D341Med (cell line): Measurements from ENCODE around the gene PCSK6.
"Not testable (repeated sequence)": the region's sequence is repeated elsewhere in the genome, so short reads cannot be mapped to it uniquely, and the experiment has no call there.

ENCODE experiments used
- DNase-seq: peaks from one replicate; pipeline ENCODE4 v3.0.0; 2012; ENCODE audit warnings: low spot score

The PCSK6 gene

GRCh38 chr15:101461097-101461496 lies 28.4 kb downstream of the PCSK6 start:
- DNase-seq, result no peak

DNA sequence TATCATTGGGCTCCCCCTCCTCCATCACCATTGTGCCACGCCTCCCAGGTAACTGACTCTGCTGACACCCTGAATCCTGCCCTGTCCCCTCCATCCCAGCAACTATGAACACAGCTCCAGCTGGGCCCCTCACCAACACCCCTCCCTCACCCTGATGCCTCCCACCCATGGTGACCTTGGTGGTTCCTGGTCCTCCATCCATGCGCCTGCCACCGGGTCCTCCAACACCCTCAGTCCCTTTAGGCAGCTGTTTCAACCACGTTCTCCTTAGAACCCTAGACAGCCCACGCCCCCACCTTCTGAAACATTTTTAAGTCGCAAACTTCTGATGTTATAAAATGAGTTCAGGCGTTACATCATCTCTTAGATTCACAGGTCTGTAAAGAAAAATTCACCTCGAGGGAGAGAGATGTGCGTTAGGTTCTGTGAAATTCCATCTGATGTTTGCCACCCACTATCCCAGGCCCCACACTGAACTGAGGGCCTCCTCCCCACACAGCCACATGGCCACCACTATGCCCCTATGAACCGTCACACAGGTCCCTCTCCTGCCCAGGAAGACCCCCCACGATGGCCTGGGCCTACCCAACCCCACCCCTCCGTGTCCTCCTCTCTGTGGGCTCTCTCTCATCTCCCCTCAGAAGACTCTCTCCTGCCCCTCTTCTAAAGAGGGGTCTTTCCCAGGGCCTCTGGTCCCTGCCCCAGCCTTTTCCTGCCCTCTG lies 29.8 kb downstream of the PCSK6 start:
- DNase-seq, result no peak

DNA sequence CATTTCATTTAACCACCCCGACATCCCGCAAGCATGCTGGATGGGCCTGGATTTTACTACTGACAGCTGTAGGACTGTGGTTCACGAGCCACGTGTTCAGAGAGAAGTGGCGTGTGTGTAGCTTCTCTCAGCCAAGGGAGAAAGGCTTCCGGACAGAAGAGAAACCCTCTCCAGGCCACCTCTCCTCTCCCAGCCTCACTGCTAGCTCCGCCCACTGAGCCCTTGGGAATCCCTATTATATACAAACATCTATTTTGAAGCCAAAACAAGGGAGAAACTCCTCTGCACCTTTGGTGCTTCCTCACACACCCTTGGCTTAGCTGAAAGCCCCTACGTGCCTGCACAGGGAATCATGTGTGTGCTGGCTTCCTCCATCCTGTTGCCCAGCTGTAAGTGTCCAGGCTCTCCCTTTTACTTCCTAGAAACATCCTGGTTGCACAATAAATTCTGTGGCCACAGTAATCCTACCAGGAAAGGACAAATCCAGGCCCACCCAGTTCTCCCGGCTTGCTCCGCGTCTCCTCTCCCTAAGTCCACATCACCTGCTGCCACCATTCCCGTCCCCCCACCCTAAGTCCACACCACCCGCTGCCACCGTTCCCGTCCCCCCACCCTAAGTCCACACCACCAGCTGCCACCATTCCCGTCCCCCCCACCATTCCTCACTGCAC lies 30.5 kb downstream of the PCSK6 start:
- DNase-seq, result no peak

GRCh38 chr15:101458158-101458900 lies 31.2 kb downstream of the PCSK6 start:
- no peak for DNase-seq

GRCh38 chr15:101457696-101458095 lies 31.8 kb downstream of the PCSK6 start:
- DNase-seq, result no peak

- no peak for DNase-seq
Measured at GRCh38 chr15:101456057-101456739, 33.3 kb downstream of the PCSK6 start.

- DNase-seq, result no peak
Measured at GRCh38 chr15:101455291-101456025, 34.0 kb downstream of the PCSK6 start.

GRCh38 chr15:101454781-101455180 lies 34.7 kb downstream of the PCSK6 start:
- not testable (repeated sequence) for DNase-seq

- no peak for DNase-seq
Measured at GRCh38 chr15:101454365-101454764, 35.1 kb downstream of the PCSK6 start.

GRCh38 chr15:101453123-101454120 lies 36.1 kb downstream of the PCSK6 start:
- no peak for DNase-seq

DNA sequence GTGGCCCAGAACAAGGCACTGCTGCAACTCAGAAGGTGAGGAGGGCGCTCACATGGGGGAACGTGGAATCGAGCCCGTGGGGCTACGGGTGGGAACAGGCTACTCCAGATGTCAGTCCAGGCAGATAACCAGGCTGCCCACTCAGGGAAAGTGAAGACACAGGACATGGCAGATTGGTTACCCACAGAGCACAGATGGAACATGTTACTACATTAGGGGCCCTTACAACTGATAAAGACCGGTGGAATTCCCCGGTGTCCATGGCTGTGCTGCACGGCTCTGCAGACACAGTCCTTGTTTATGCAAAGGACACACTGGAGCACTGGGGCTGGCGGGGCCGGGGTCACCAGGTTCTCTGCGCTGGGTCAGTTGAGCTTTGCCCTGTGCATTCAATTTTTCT lies 36.9 kb downstream of the PCSK6 start:
- DNase-seq, result no peak

- DNase-seq, result no peak
Measured at GRCh38 chr15:101451846-101452245, 37.7 kb downstream of the PCSK6 start.

DNA sequence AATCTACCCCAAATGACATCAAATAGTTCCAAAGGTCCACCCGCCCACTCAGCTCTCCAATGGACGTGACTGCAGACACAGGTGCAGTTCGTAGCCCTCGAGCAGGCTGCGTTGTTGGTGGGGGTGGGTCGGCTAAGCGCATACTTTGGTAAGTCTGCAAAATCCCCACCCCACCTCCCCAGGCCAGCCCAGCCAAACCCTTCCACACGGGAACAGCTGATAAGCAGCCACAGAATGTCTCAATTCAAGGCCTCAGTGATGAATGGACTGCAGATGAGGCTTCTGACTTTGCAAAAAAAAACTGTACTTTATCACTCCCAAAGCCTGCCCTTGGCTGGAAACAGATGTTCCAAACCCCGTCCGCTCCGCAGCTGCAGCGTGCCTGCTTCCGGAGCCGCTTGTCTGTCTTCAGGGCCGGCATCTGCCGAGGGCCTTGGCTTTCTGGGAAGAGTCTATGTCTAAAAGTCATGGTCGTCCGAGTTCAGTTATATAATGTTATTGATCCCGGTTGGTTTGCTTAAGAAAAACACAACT lies 38.2 kb downstream of the PCSK6 start:
- no peak for DNase-seq

GRCh38 chr15:101450403-101451265 lies 38.9 kb downstream of the PCSK6 start:
- DNase-seq, result no peak

DNA sequence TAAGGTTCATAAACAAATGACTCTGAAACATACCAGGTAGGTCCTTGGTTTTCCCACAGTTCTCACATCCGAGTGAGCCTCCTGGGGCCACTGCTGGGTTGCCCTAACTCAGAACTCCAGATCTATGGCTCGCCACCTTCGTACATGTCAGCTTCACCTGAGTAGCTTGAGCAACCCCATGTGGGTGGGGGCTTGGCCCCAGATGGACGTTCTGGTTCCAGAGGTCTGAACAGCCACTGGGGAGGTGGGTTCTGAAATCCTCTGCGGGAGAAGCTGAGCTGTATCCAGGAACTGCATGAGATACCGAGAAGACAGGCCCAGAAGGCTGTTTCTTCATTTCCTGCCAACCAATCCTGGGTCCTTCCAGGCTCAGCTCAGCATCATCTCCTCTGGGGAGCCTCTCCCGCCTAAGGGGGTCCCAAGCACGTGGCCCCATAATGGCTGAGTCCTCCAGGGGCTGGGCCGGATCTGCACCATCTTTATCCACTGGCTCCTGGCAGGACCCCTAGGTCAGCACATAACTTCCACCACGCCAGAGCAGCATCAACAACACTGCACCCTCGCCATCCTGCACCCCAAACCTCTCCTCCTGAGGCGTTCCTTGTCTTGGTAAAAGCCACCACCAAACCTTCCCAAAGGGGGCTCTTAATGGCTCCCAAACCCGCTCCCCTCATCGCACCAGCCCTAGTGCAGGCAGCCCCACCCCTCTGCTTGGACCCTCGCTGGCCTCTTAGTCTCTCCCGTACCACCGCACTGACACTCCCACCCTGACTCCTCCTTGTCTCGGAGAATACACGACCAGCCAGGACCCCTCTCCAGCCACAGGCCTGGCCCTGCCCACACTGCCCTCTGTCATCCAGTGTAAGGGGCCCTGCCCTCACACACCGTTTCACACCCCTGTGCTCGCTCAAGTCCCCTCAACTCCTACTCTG lies 39.8 kb downstream of the PCSK6 start:
- no peak for DNase-seq

GRCh38 chr15:101448336-101448735 lies 41.2 kb downstream of the PCSK6 start:
- no peak for DNase-seq

GRCh38 chr15:101447561-101448071 lies 41.9 kb downstream of the PCSK6 start:
- no peak for DNase-seq

DNA sequence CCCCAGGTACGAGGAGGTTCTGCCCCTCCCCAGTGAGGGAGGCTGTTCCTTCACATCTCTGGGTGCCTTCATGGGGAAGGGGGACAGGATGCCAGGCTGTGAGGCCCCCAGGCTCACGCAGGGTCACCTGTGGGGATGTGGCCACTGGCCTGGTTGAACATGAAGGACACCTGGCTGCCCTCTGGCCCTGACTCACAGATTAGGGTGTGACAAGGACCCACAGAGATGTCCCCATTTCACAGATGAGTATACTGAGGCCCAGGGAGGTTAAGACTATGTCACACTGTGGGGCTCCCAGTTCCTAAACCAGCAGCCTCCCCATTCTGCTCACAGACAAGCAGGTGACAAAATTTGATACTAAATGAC lies 42.4 kb downstream of the PCSK6 start:
- DNase-seq, result no peak
